Endothelial cell of umbilical vein (primary cell): ENCODE data around the gene NME7. TPM values are rescaled to one million over a fixed set of nuclear protein-coding genes. Genes with fewer than 3 reads are reported as not detected.

Source experiments
- BruUV-seq: library from RNA; stranded (reverse); fragments of 400-500 nt; replicated peaks from 2 replicates; lab custom pipeline; 2021; lab: Mats Ljungman, UMichigan
- CTCF ChIA-PET: fragments of 300-600, 350-600 bp; sonication (Branson Sonifier 250); formaldehyde crosslinking; loops from one replicate; lab custom pipeline; 2021; ENCODE audit warnings: antibody characterized with exemption, inconsistent platforms; lab: Charles Lee
- POLR2A ChIA-PET: fragments of 300-600, 350-600 bp; sonication (Branson Sonifier 250); formaldehyde crosslinking; loops from one replicate; lab custom pipeline; 2021; ENCODE audit warnings: antibody characterized with exemption, inconsistent platforms; lab: Charles Lee
- DNase-seq: peaks from one replicate; pipeline ENCODE4 v3.0.0-alpha.2; 2011; ENCODE audit warnings: low read depth, low spot score
- FAIRE-seq: peaks from 2 replicates; lab custom pipeline; 2011; peaks lifted over from hg19 to GRCh38; lab: Jason Lieb, UNC
- H2AFZ ChIP-seq: 2 replicates; pipeline ENCODE4 v1.6.0; 2012; ENCODE audit warnings: low read depth, low read length, control low read depth, inconsistent platforms
- H3K27ac ChIP-seq: 2 replicates; pipeline ENCODE4 v1.5.1; 2011; ENCODE audit warnings: low read depth, mild to moderate bottlenecking, control low read depth, low read length, moderate library complexity; ENCODE audit not compliant: insufficient read depth
- H3K27me3 ChIP-seq, 2 experiments: 2 replicates each; pipeline versions ENCODE4 v1.6.0 to v1.6.1; 2011; ENCODE audit warnings: low read length in 2 of 2, mixed read lengths in 1 of 2; ENCODE audit not compliant: control insufficient read depth in 2 of 2, insufficient read depth in 2 of 2
- H3K36me3 ChIP-seq, 2 experiments: 2 replicates in 1 of 2; 3 replicates in 1 of 2; pipeline ENCODE4 v1.5.1; 2011; ENCODE audit warnings: low read length in 2 of 2, mild to moderate bottlenecking in 1 of 2, moderate library complexity in 1 of 2; ENCODE audit not compliant: control insufficient read depth in 2 of 2, insufficient read depth in 2 of 2; ENCODE audit errors: extremely low read depth in 1 of 2
- H3K4me1 ChIP-seq: 3 replicates; pipeline ENCODE4 v1.5.1; 2011; ENCODE audit warnings: mild to moderate bottlenecking, low read length; ENCODE audit not compliant: control insufficient read depth, insufficient read depth; ENCODE audit errors: extremely low read depth
- H3K4me2 ChIP-seq: 2 replicates; pipeline ENCODE4 v1.6.1; 2011; ENCODE audit warnings: low read length, control low read depth, mixed read lengths; ENCODE audit not compliant: insufficient read depth
- H3K4me3 ChIP-seq, 3 experiments: fragments of 200-600 bp in 1 of 3; sonication (generic), shearing (Covaris generic) in 1 of 3; replicated peaks in 1 of 3; 2 replicates each; pipeline ENCODE4 v1.5.1; 2011 to 2016; ENCODE audit warnings: control low read depth in 3 of 3, low read length in 3 of 3, mild to moderate bottlenecking in 2 of 3, inconsistent platforms in 1 of 3, low read depth in 1 of 3, moderate library complexity in 1 of 3; ENCODE audit not compliant: insufficient read depth in 1 of 3
- H3K79me2 ChIP-seq: 2 replicates; pipeline ENCODE4 v1.6.0; 2012; ENCODE audit warnings: low read length, inconsistent platforms; ENCODE audit not compliant: control insufficient read depth, insufficient read depth
- H3K9ac ChIP-seq: replicated peaks from 2 replicates; pipeline ENCODE3; 2011; ENCODE audit warnings: low read length, control low read depth; ENCODE audit not compliant: insufficient read depth; ENCODE audit errors: extremely low read depth
- H3K9me1 ChIP-seq: replicated peaks from 3 replicates; pipeline ENCODE4 v1.6.0; 2011; ENCODE audit warnings: mild to moderate bottlenecking, low read length; ENCODE audit not compliant: control insufficient read depth, insufficient read depth; ENCODE audit errors: extremely low read depth
- H3K9me3 ChIP-seq: replicated peaks from 2 replicates; pipeline ENCODE4 v1.5.1; 2012; ENCODE audit warnings: low read length, inconsistent platforms; ENCODE audit not compliant: control insufficient read depth, insufficient read depth
- H4K20me1 ChIP-seq: replicated peaks from 2 replicates; pipeline ENCODE3; 2011; ENCODE audit warnings: mild to moderate bottlenecking, low read length; ENCODE audit not compliant: control insufficient read depth, insufficient read depth; ENCODE audit errors: extremely low read depth
- CTCF ChIP-seq, 2 donors: IDR thresholded peaks; 1 replicate in 1 of 2; 2 replicates in 1 of 2; pipeline ENCODE4 v1.5.1; 2011; ENCODE audit warnings: low read length in 2 of 2, mild to moderate bottlenecking in 2 of 2, moderate library complexity in 2 of 2, control low read depth in 1 of 2, inconsistent platforms in 1 of 2, low read depth in 1 of 2; ENCODE audit not compliant: insufficient read depth in 1 of 2; ENCODE audit errors: extremely low read depth in 1 of 2
- EZH2 ChIP-seq: IDR thresholded peaks from 2 replicates; pipeline ENCODE4 v1.6.1; 2012; ENCODE audit warnings: borderline replicate concordance, low read depth, mild to moderate bottlenecking, moderate library complexity, low read length, inconsistent platforms; ENCODE audit not compliant: severe bottlenecking
- FOS ChIP-seq: IDR thresholded peaks from 2 replicates; pipeline ENCODE4 v1.6.1; 2011; ENCODE audit warnings: mild to moderate bottlenecking, low read length, moderate library complexity, borderline replicate concordance; ENCODE audit not compliant: insufficient read depth
- GATA2 ChIP-seq: IDR thresholded peaks from 2 replicates; pipeline ENCODE4 v1.7.0; 2011; ENCODE audit warnings: low read depth, mild to moderate bottlenecking, moderate library complexity, mixed read lengths, low read length; ENCODE audit not compliant: insufficient read length, insufficient read depth
- JUN ChIP-seq: IDR thresholded peaks from 2 replicates; pipeline ENCODE4 v1.6.1; 2011; ENCODE audit warnings: borderline replicate concordance, low read depth; ENCODE audit not compliant: insufficient read length, insufficient read depth
- MAX ChIP-seq: IDR thresholded peaks from 2 replicates; pipeline ENCODE4 v1.6.1; 2011; ENCODE audit not compliant: insufficient read depth, insufficient read length
- MYC ChIP-seq: IDR thresholded peaks from one replicate; pipeline ENCODE4 v1.6.1; 2011; ENCODE audit warnings: mild to moderate bottlenecking, low read depth, low read length
- POLR2A ChIP-seq: IDR thresholded peaks from 2 replicates; pipeline ENCODE4 v1.6.1; 2012; ENCODE audit warnings: low read depth, mild to moderate bottlenecking, control low read depth, low read length
- POLR2AphosphoS5 ChIP-seq: IDR thresholded peaks from 2 replicates; pipeline ENCODE4 v1.6.1; 2012; ENCODE audit warnings: low read depth, mild to moderate bottlenecking, control low read depth, low read length, moderate library complexity; ENCODE audit not compliant: insufficient read depth
- dilution Hi-C: fragments of 300-500 bp; cut with MboI; formaldehyde crosslinking; loops from one replicate; pipeline ENCODE4 v1.15.0; 2019; ENCODE audit warnings: low sequenced_read_pairs; ENCODE audit not compliant: extremely low pct_ligation_motif_present
- intact Hi-C: fragments of 100-400 bp; cut with micrococcal nuclease; formaldehyde crosslinking; loops from one replicate; pipeline ENCODE4 v1.10.0; 2022
- polyA plus RNA-seq, 4 experiments: library from polyadenylated mRNA; depleted of rRNA in 3 of 4; stranded (reverse) in 3 of 4; unstranded in 1 of 4; fragments of >200 nt; gene quantifications; 2 replicates each; pipeline versions ENCODE4 v1.2.1 to v1.2.3, GENCODE V29; 2011 to 2012; ENCODE audit warnings: missing spikeins in 1 of 4
- total RNA-seq: library from RNA; stranded (reverse); gene quantifications from 2 replicates; pipeline ENCODE4 v1.2.3, GENCODE V29; 2021

The NME7 gene
- total and polyA plus RNA-seq, 2 donors (not counting 3 experiments of a cell fraction or from before 2014, with no cell fraction given) = 16.5 to 25.3 TPM

- H3K4me2 ChIP-seq = no peak overlapping the region
- H3K9me1 ChIP-seq = no peaks in the 10 kb centered on the region
- TF ChIP-seq GATA2 (no peak), MAX (no peak), FOS (no peak), EZH2 (no peak), POLR2AphosphoS5 (no peak), JUN (no peak), POLR2A (no peak), CTCF (IDR thresholded peaks at IDR 0.05; ENCODE audit: extremely low read depth in 1 of 2, insufficient read depth in 1 of 2, low read depth in 1 of 2, low read length in 2 of 2) (no peak), MYC (no peak)
- POLR2A ChIA-PET = no interaction called here
- H3K79me2 ChIP-seq = no peaks in the 10 kb centered on the region
- H3K9me3 ChIP-seq = no peaks in the 10 kb centered on the region
- no peak overlapping the region for H3K9ac ChIP-seq
- no TSS peak for BruUV-seq
- dilution Hi-C loops (no loop called here), intact Hi-C loops (no loop called here)
- H3K27me3 ChIP-seq = no peaks in the 10 kb centered on the region
- no peak for DNase-seq
- H3K36me3 ChIP-seq = no peaks in the 10 kb centered on the region
- H3K4me3 ChIP-seq = no peak overlapping the region
- no peaks in the 10 kb centered on the region for H3K4me1 ChIP-seq
- H4K20me1 ChIP-seq = no peaks in the 10 kb centered on the region
- CTCF ChIA-PET = no interaction called here
- FAIRE-seq = no peak
- H3K27ac ChIP-seq = no peak overlapping the region
- no peak overlapping the region for H2AFZ ChIP-seq
Observed at GRCh38 chr1:169200319-169200718, 167.3 kb downstream of the NME7 start.
